GM23338 (cell line): ENCODE measurements around the gene P2RY6. TPM values are rescaled to one million over a fixed set of nuclear protein-coding genes. Genes with fewer than 3 reads are reported as not detected.

Experiments used
- ATAC-seq: fragments of 200-7000 bp; cut with Tn5 transposase; 3 replicates; pipeline ENCODE4 v1.9.1; 2020
- DNase-seq: peaks from one replicate; pipeline ENCODE4 v3.0.0-alpha.2; 2015; ENCODE audit warnings: low spot score
- H2AFZ ChIP-seq: fragments of 200-600 bp; sonication (generic); 2 replicates; pipeline ENCODE4 v1.8.0; 2016; ENCODE audit warnings: antibody characterized with exemption, mild to moderate bottlenecking, moderate library complexity
- H3F3A ChIP-seq: fragments of 200-600 bp; sonication (generic); replicated peaks from 2 replicates; pipeline ENCODE4 v1.8.0; 2017; ENCODE audit warnings: antibody characterized with exemption, mixed run types, low read depth
- H3K27ac ChIP-seq: fragments of 200-600 bp; sonication (generic); 2 replicates; pipeline ENCODE4 v1.6.1; 2016; ENCODE audit warnings: low read depth
- H3K27me3 ChIP-seq: fragments of 200-600 bp; sonication (generic); 2 replicates; pipeline ENCODE4 v1.8.0; 2016; ENCODE audit warnings: mild to moderate bottlenecking, mixed run types, moderate library complexity; ENCODE audit not compliant: insufficient read depth
- H3K36me3 ChIP-seq: fragments of 200-600 bp; sonication (generic); 2 replicates; pipeline ENCODE4 v1.8.0; 2016; ENCODE audit warnings: mild to moderate bottlenecking; ENCODE audit not compliant: insufficient read depth
- H3K4me1 ChIP-seq: fragments of 200-600 bp; sonication (generic); 2 replicates; pipeline ENCODE4 v1.8.0; 2016; ENCODE audit warnings: mild to moderate bottlenecking, moderate library complexity; ENCODE audit not compliant: insufficient read depth
- H3K4me2 ChIP-seq: fragments of 200-600 bp; sonication (generic); 2 replicates; pipeline ENCODE4 v1.7.1; 2017; ENCODE audit warnings: mixed run types
- H3K4me3 ChIP-seq: fragments of 200-600 bp; sonication (generic); 2 replicates; pipeline ENCODE4 v1.6.1; 2016; ENCODE audit warnings: mixed run types
- H3K79me2 ChIP-seq: fragments of 200-600 bp; sonication (generic); replicated peaks from 2 replicates; pipeline ENCODE4 v1.8.0; 2017; ENCODE audit warnings: mild to moderate bottlenecking; ENCODE audit not compliant: insufficient read depth
- H3K9me2 ChIP-seq: fragments of 200-600 bp; sonication (generic); 2 replicates; pipeline ENCODE4 v1.8.0; 2017; ENCODE audit not compliant: insufficient read depth
- H4K20me1 ChIP-seq: fragments of 200-600 bp; sonication (generic); replicated peaks from 2 replicates; pipeline ENCODE4 v1.8.0; 2017; ENCODE audit warnings: mild to moderate bottlenecking; ENCODE audit not compliant: insufficient read depth
- H3K27ac Mint-ChIP-seq: 2 replicates; pipeline ENCODE4 v1.8.0; 2020; ENCODE audit warnings: inconsistent platforms, mild to moderate bottlenecking, moderate library complexity, mixed read lengths
- H3K27me3 Mint-ChIP-seq: 3 replicates; pipeline ENCODE4 v1.8.0; 2022; ENCODE audit warnings: low read depth, mild to moderate bottlenecking, moderate library complexity, mixed read lengths, inconsistent platforms; ENCODE audit not compliant: insufficient read depth, poor library complexity
- H3K36me3 Mint-ChIP-seq: 3 replicates; pipeline ENCODE4 v1.8.0; 2021; ENCODE audit warnings: low read depth, mild to moderate bottlenecking, inconsistent platforms, moderate library complexity, mixed read lengths
- H3K4me1 Mint-ChIP-seq: 3 replicates; pipeline ENCODE4 v1.8.0; 2020; ENCODE audit warnings: mild to moderate bottlenecking, inconsistent platforms, mixed read lengths
- H3K4me3 Mint-ChIP-seq: 3 replicates; pipeline ENCODE4 v1.8.0; 2021; ENCODE audit warnings: moderate library complexity, mild to moderate bottlenecking, inconsistent platforms, mixed read lengths
- H3K9me3 Mint-ChIP-seq: 3 replicates; pipeline ENCODE4 v1.8.0; 2020; ENCODE audit warnings: moderate library complexity, mild to moderate bottlenecking, inconsistent platforms, mixed read lengths
- CREB1 ChIP-seq: fragments of 250-450 bp; sonication (Bioruptor Pico); IDR thresholded peaks from 2 replicates; pipeline ENCODE4 v1.5.0; 2020; ENCODE audit warnings: low read depth, mild to moderate bottlenecking, moderate library complexity
- ETS1 ChIP-seq: IDR thresholded peaks from 2 replicates; pipeline ENCODE4 v1.6.1; 2016; ENCODE audit warnings: antibody characterized with exemption
- EZH2 ChIP-seq: fragments of 200-600 bp; sonication (generic); IDR thresholded peaks from one replicate; pipeline ENCODE4 v1.8.0; 2017; ENCODE audit warnings: antibody characterized with exemption, mild to moderate bottlenecking, low read depth; ENCODE audit not compliant: unreplicated experiment
- EZH2phosphoT487 ChIP-seq: fragments of 200-600 bp; sonication (generic); IDR thresholded peaks from one replicate; pipeline ENCODE4 v1.8.1; 2018; ENCODE audit warnings: antibody characterized with exemption; ENCODE audit not compliant: unreplicated experiment
- JUNB ChIP-seq: IDR thresholded peaks from one replicate; pipeline ENCODE4 v1.6.1; 2016; ENCODE audit warnings: antibody characterized with exemption; ENCODE audit not compliant: unreplicated experiment
- NANOG ChIP-seq: IDR thresholded peaks from 2 replicates; pipeline ENCODE4 v1.6.1; 2016; ENCODE audit warnings: antibody characterized with exemption, borderline replicate concordance
- POLR2AphosphoS5 ChIP-seq: IDR thresholded peaks from 2 replicates; pipeline ENCODE4 v1.6.1; 2016; ENCODE audit warnings: antibody characterized with exemption, low read depth
- REST ChIP-seq: IDR thresholded peaks from one replicate; pipeline ENCODE4 v1.6.1; 2018; ENCODE audit warnings: antibody characterized with exemption; ENCODE audit not compliant: unreplicated experiment
- STAT1 ChIP-seq: IDR thresholded peaks from one replicate; pipeline ENCODE4 v1.6.1; 2016; ENCODE audit warnings: antibody characterized with exemption; ENCODE audit not compliant: unreplicated experiment
- ZNF114 ChIP-seq: fragments of 250-450 bp; sonication (Bioruptor Pico); IDR thresholded peaks from 2 replicates; pipeline ENCODE4 v1.5.0; 2020; ENCODE audit warnings: mild to moderate bottlenecking, moderate library complexity
- ZNF331 ChIP-seq: fragments of 250-450 bp; sonication (Bioruptor Pico); IDR thresholded peaks from 2 replicates; pipeline ENCODE4 v1.5.0; 2020; ENCODE audit warnings: low read depth, mild to moderate bottlenecking, moderate library complexity
- polyA plus RNA-seq: library from polyadenylated mRNA; unstranded; fragments of >200 nt; fragmentation: Nextera tagmentation; extraction: Ambion mirVana; gene quantifications from 2 replicates; pipeline ENCODE4 v1.2.1, GENCODE V29; 2016
- total RNA-seq: library from RNA; depleted of rRNA; stranded (reverse); fragments of >200 nt; shearing (Covaris generic); gene quantifications from 2 replicates; pipeline ENCODE4 v1.2.3, GENCODE V29; 2014
- TF ChIP-seq, protein P1 (sequence below), 2 experiments: fragments of 200-600 bp in 1 of 2; sonication (generic) in 1 of 2; conservative IDR thresholded peaks; 2 replicates each; pipeline versions ENCODE4 v1.5.1 to v1.6.1; 2016 to 2017; ENCODE audit warnings: antibody characterized with exemption in 2 of 2, low read depth in 2 of 2, mild to moderate bottlenecking in 2 of 2, moderate library complexity in 1 of 2
- TF ChIP-seq, protein P2 (sequence below): fragments of 250-450 bp; sonication (Bioruptor Pico); IDR thresholded peaks from 2 replicates; pipeline ENCODE4 v1.5.0; 2020; ENCODE audit warnings: mild to moderate bottlenecking, moderate library complexity

Gene P2RY6
- total and polyA plus RNA-seq, 2 experiments from 2014 or later: not detected

DNA sequence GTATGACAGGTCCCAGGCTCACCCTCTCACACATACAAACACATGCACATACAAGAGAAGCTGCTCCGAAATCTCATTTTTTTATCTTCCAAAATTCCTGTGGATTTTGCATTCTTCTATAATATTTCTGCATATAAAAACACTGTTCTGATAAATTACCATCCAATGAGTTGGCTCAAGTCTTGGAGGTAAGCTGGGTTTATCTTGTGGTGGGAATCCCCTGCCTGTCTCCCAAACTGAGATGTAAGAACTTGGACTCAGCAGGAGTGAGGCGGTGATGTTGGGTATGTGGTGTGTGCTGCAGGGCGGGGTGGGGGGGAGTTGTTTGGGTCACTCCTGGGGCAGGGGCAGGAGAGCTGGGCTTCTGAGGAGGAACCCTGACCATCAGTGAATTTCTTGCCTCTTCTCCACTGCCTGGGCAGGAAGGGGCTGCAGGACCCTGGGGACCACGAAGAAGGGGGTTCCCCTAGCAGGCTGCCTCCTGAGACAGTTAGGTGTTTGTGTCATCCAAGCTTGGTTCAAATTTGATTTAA, 6.8 kb upstream of the P2RY6 start:
- H3K4me3 ChIP-seq: no peak overlapping the region
- H3K4me2 ChIP-seq: no peak overlapping the region
- Mint-ChIP-seq H3K27me3 (peaks cover 11% of the 10 kb centered on the region), H3K9me3 (no peaks in the 10 kb centered on the region), H3K4me3 (no peak overlapping the region), H3K4me1 (peaks cover 23% of the 10 kb centered on the region), H3K27ac (no peak overlapping the region), H3K36me3 (no peaks in the 10 kb centered on the region)
- no peak overlapping the region for H3K27ac ChIP-seq
- peaks cover 24% of the 10 kb centered on the region for H3K27me3 ChIP-seq
- DNase-seq (no peak), ATAC-seq (no peak)
- no peaks in the 10 kb centered on the region for H3K9me2 ChIP-seq
- no peaks in the 10 kb centered on the region for H4K20me1 ChIP-seq
- H3K36me3 ChIP-seq: no peaks in the 10 kb centered on the region
- no peaks in the 10 kb centered on the region for H3K79me2 ChIP-seq
- TF ChIP-seq EZH2phosphoT487: no peak
- no peak for TF ChIP-seq JUNB
- no peak for TF ChIP-seq EZH2
- TF ChIP-seq CREB1 (CRISPR knock-in tag): no peak
- no peak for TF ChIP-seq ETS1
- TF ChIP-seq STAT1: no peak
- no peak for TF ChIP-seq ZNF331
- TF ChIP-seq, protein P1, sequence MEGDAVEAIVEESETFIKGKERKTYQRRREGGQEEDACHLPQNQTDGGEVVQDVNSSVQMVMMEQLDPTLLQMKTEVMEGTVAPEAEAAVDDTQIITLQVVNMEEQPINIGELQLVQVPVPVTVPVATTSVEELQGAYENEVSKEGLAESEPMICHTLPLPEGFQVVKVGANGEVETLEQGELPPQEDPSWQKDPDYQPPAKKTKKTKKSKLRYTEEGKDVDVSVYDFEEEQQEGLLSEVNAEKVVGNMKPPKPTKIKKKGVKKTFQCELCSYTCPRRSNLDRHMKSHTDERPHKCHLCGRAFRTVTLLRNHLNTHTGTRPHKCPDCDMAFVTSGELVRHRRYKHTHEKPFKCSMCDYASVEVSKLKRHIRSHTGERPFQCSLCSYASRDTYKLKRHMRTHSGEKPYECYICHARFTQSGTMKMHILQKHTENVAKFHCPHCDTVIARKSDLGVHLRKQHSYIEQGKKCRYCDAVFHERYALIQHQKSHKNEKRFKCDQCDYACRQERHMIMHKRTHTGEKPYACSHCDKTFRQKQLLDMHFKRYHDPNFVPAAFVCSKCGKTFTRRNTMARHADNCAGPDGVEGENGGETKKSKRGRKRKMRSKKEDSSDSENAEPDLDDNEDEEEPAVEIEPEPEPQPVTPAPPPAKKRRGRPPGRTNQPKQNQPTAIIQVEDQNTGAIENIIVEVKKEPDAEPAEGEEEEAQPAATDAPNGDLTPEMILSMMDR (conservative IDR thresholded peaks at IDR 0.05; ENCODE audit: low read depth in 2 of 2): no peak
- TF ChIP-seq ZNF114 (CRISPR knock-in tag): no peak
- TF ChIP-seq POLR2AphosphoS5: no peak
- TF ChIP-seq NANOG: no peak
- TF ChIP-seq, protein P2, sequence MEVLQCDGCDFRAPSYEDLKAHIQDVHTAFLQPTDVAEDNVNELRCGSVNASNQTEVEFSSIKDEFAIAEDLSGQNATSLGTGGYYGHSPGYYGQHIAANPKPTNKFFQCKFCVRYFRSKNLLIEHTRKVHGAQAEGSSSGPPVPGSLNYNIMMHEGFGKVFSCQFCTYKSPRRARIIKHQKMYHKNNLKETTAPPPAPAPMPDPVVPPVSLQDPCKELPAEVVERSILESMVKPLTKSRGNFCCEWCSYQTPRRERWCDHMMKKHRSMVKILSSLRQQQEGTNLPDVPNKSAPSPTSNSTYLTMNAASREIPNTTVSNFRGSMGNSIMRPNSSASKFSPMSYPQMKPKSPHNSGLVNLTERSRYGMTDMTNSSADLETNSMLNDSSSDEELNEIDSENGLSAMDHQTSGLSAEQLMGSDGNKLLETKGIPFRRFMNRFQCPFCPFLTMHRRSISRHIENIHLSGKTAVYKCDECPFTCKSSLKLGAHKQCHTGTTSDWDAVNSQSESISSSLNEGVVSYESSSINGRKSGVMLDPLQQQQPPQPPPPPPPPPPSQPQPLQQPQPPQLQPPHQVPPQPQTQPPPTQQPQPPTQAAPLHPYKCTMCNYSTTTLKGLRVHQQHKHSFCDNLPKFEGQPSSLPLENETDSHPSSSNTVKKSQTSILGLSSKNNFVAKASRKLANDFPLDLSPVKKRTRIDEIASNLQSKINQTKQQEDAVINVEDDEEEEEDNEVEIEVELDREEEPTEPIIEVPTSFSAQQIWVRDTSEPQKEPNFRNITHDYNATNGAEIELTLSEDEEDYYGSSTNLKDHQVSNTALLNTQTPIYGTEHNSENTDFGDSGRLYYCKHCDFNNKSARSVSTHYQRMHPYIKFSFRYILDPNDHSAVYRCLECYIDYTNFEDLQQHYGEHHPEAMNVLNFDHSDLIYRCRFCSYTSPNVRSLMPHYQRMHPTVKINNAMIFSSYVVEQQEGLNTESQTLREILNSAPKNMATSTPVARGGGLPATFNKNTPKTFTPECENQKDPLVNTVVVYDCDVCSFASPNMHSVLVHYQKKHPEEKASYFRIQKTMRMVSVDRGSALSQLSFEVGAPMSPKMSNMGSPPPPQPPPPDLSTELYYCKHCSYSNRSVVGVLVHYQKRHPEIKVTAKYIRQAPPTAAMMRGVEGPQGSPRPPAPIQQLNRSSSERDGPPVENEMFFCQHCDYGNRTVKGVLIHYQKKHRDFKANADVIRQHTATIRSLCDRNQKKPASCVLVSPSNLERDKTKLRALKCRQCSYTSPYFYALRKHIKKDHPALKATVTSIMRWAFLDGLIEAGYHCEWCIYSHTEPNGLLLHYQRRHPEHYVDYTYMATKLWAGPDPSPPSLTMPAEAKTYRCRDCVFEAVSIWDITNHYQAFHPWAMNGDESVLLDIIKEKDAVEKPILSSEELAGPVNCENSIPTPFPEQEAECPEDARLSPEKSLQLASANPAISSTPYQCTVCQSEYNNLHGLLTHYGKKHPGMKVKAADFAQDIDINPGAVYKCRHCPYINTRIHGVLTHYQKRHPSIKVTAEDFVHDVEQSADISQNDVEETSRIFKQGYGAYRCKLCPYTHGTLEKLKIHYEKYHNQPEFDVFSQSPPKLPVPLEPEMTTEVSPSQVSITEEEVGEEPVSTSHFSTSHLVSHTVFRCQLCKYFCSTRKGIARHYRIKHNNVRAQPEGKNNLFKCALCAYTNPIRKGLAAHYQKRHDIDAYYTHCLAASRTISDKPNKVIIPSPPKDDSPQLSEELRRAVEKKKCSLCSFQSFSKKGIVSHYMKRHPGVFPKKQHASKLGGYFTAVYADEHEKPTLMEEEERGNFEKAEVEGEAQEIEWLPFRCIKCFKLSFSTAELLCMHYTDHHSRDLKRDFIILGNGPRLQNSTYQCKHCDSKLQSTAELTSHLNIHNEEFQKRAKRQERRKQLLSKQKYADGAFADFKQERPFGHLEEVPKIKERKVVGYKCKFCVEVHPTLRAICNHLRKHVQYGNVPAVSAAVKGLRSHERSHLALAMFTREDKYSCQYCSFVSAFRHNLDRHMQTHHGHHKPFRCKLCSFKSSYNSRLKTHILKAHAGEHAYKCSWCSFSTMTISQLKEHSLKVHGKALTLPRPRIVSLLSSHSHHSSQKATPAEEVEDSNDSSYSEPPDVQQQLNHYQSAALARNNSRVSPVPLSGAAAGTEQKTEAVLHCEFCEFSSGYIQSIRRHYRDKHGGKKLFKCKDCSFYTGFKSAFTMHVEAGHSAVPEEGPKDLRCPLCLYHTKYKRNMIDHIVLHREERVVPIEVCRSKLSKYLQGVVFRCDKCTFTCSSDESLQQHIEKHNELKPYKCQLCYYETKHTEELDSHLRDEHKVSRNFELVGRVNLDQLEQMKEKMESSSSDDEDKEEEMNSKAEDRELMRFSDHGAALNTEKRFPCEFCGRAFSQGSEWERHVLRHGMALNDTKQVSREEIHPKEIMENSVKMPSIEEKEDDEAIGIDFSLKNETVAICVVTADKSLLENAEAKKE (CRISPR knock-in tag): no peak
- no peak for TF ChIP-seq REST
- no peaks in the 10 kb centered on the region for H3F3A ChIP-seq
- peaks cover 3% of the 10 kb centered on the region; the same call in 1 of the 2 replicates for H3K4me1 ChIP-seq
- no peak overlapping the region for H2AFZ ChIP-seq
